Endothelial cell of umbilical vein (primary cell): ENCODE data around the gene LDLRAD2. TPM values are rescaled to one million over a fixed set of nuclear protein-coding genes. Genes with fewer than 3 reads are reported as not detected.

Experiments used
- BruUV-seq: library from RNA; stranded (reverse); fragments of 400-500 nt; replicated peaks from 2 replicates; lab custom pipeline; 2021; lab: Mats Ljungman, UMichigan
- CTCF ChIA-PET: fragments of 300-600, 350-600 bp; sonication (Branson Sonifier 250); formaldehyde crosslinking; loops from one replicate; lab custom pipeline; 2021; ENCODE audit warnings: antibody characterized with exemption, inconsistent platforms; lab: Charles Lee
- POLR2A ChIA-PET: fragments of 300-600, 350-600 bp; sonication (Branson Sonifier 250); formaldehyde crosslinking; loops from one replicate; lab custom pipeline; 2021; ENCODE audit warnings: antibody characterized with exemption, inconsistent platforms; lab: Charles Lee
- DNase-seq: peaks from one replicate; pipeline ENCODE4 v3.0.0-alpha.2; 2011; ENCODE audit warnings: low read depth, low spot score
- FAIRE-seq: peaks from 2 replicates; lab custom pipeline; 2011; peaks lifted over from hg19 to GRCh38; lab: Jason Lieb, UNC
- H2AFZ ChIP-seq: 2 replicates; pipeline ENCODE4 v1.6.0; 2012; ENCODE audit warnings: low read depth, low read length, control low read depth, inconsistent platforms
- H3K27ac ChIP-seq: 2 replicates; pipeline ENCODE4 v1.5.1; 2011; ENCODE audit warnings: low read depth, mild to moderate bottlenecking, control low read depth, low read length, moderate library complexity; ENCODE audit not compliant: insufficient read depth
- H3K27me3 ChIP-seq, 2 experiments: 2 replicates each; pipeline versions ENCODE4 v1.6.0 to v1.6.1; 2011; ENCODE audit warnings: low read length in 2 of 2, mixed read lengths in 1 of 2; ENCODE audit not compliant: control insufficient read depth in 2 of 2, insufficient read depth in 2 of 2
- H3K36me3 ChIP-seq, 2 experiments: 2 replicates in 1 of 2; 3 replicates in 1 of 2; pipeline ENCODE4 v1.5.1; 2011; ENCODE audit warnings: low read length in 2 of 2, mild to moderate bottlenecking in 1 of 2, moderate library complexity in 1 of 2; ENCODE audit not compliant: control insufficient read depth in 2 of 2, insufficient read depth in 2 of 2; ENCODE audit errors: extremely low read depth in 1 of 2
- H3K4me1 ChIP-seq: 3 replicates; pipeline ENCODE4 v1.5.1; 2011; ENCODE audit warnings: mild to moderate bottlenecking, low read length; ENCODE audit not compliant: control insufficient read depth, insufficient read depth; ENCODE audit errors: extremely low read depth
- H3K4me2 ChIP-seq: 2 replicates; pipeline ENCODE4 v1.6.1; 2011; ENCODE audit warnings: low read length, control low read depth, mixed read lengths; ENCODE audit not compliant: insufficient read depth
- H3K4me3 ChIP-seq, 3 experiments: fragments of 200-600 bp in 1 of 3; sonication (generic), shearing (Covaris generic) in 1 of 3; replicated peaks in 1 of 3; 2 replicates each; pipeline ENCODE4 v1.5.1; 2011 to 2016; ENCODE audit warnings: control low read depth in 3 of 3, low read length in 3 of 3, mild to moderate bottlenecking in 2 of 3, inconsistent platforms in 1 of 3, low read depth in 1 of 3, moderate library complexity in 1 of 3; ENCODE audit not compliant: insufficient read depth in 1 of 3
- H3K79me2 ChIP-seq: 2 replicates; pipeline ENCODE4 v1.6.0; 2012; ENCODE audit warnings: low read length, inconsistent platforms; ENCODE audit not compliant: control insufficient read depth, insufficient read depth
- H3K9ac ChIP-seq: replicated peaks from 2 replicates; pipeline ENCODE3; 2011; ENCODE audit warnings: low read length, control low read depth; ENCODE audit not compliant: insufficient read depth; ENCODE audit errors: extremely low read depth
- H3K9me1 ChIP-seq: replicated peaks from 3 replicates; pipeline ENCODE4 v1.6.0; 2011; ENCODE audit warnings: mild to moderate bottlenecking, low read length; ENCODE audit not compliant: control insufficient read depth, insufficient read depth; ENCODE audit errors: extremely low read depth
- H3K9me3 ChIP-seq: replicated peaks from 2 replicates; pipeline ENCODE4 v1.5.1; 2012; ENCODE audit warnings: low read length, inconsistent platforms; ENCODE audit not compliant: control insufficient read depth, insufficient read depth
- H4K20me1 ChIP-seq: replicated peaks from 2 replicates; pipeline ENCODE3; 2011; ENCODE audit warnings: mild to moderate bottlenecking, low read length; ENCODE audit not compliant: control insufficient read depth, insufficient read depth; ENCODE audit errors: extremely low read depth
- CTCF ChIP-seq, 2 donors: IDR thresholded peaks; 1 replicate in 1 of 2; 2 replicates in 1 of 2; pipeline ENCODE4 v1.5.1; 2011; ENCODE audit warnings: low read length in 2 of 2, mild to moderate bottlenecking in 2 of 2, moderate library complexity in 2 of 2, control low read depth in 1 of 2, inconsistent platforms in 1 of 2, low read depth in 1 of 2; ENCODE audit not compliant: insufficient read depth in 1 of 2; ENCODE audit errors: extremely low read depth in 1 of 2
- EZH2 ChIP-seq: IDR thresholded peaks from 2 replicates; pipeline ENCODE4 v1.6.1; 2012; ENCODE audit warnings: borderline replicate concordance, low read depth, mild to moderate bottlenecking, moderate library complexity, low read length, inconsistent platforms; ENCODE audit not compliant: severe bottlenecking
- FOS ChIP-seq: IDR thresholded peaks from 2 replicates; pipeline ENCODE4 v1.6.1; 2011; ENCODE audit warnings: mild to moderate bottlenecking, low read length, moderate library complexity, borderline replicate concordance; ENCODE audit not compliant: insufficient read depth
- GATA2 ChIP-seq: IDR thresholded peaks from 2 replicates; pipeline ENCODE4 v1.7.0; 2011; ENCODE audit warnings: low read depth, mild to moderate bottlenecking, moderate library complexity, mixed read lengths, low read length; ENCODE audit not compliant: insufficient read length, insufficient read depth
- JUN ChIP-seq: IDR thresholded peaks from 2 replicates; pipeline ENCODE4 v1.6.1; 2011; ENCODE audit warnings: borderline replicate concordance, low read depth; ENCODE audit not compliant: insufficient read length, insufficient read depth
- MAX ChIP-seq: IDR thresholded peaks from 2 replicates; pipeline ENCODE4 v1.6.1; 2011; ENCODE audit not compliant: insufficient read depth, insufficient read length
- MYC ChIP-seq: IDR thresholded peaks from one replicate; pipeline ENCODE4 v1.6.1; 2011; ENCODE audit warnings: mild to moderate bottlenecking, low read depth, low read length
- POLR2A ChIP-seq: IDR thresholded peaks from 2 replicates; pipeline ENCODE4 v1.6.1; 2012; ENCODE audit warnings: low read depth, mild to moderate bottlenecking, control low read depth, low read length
- POLR2AphosphoS5 ChIP-seq: IDR thresholded peaks from 2 replicates; pipeline ENCODE4 v1.6.1; 2012; ENCODE audit warnings: low read depth, mild to moderate bottlenecking, control low read depth, low read length, moderate library complexity; ENCODE audit not compliant: insufficient read depth
- dilution Hi-C: fragments of 300-500 bp; cut with MboI; formaldehyde crosslinking; loops from one replicate; pipeline ENCODE4 v1.15.0; 2019; ENCODE audit warnings: low sequenced_read_pairs; ENCODE audit not compliant: extremely low pct_ligation_motif_present
- intact Hi-C: fragments of 100-400 bp; cut with micrococcal nuclease; formaldehyde crosslinking; loops from one replicate; pipeline ENCODE4 v1.10.0; 2022
- polyA plus RNA-seq, 4 experiments: library from polyadenylated mRNA; depleted of rRNA in 3 of 4; stranded (reverse) in 3 of 4; unstranded in 1 of 4; fragments of >200 nt; gene quantifications; 2 replicates each; pipeline versions ENCODE4 v1.2.1 to v1.2.3, GENCODE V29; 2011 to 2012; ENCODE audit warnings: missing spikeins in 1 of 4
- total RNA-seq: library from RNA; stranded (reverse); gene quantifications from 2 replicates; pipeline ENCODE4 v1.2.3, GENCODE V29; 2021

Gene LDLRAD2
- total and polyA plus RNA-seq, 2 donors (not counting 3 experiments of a cell fraction or from before 2014, with no cell fraction given): 0.44 TPM; not detected in 1

GRCh38 chr1:21834666-21835065 lies 22.6 kb downstream of the LDLRAD2 start:
- Histone ChIP-seq H3K4me3 (no peak overlapping the region), H3K27ac (no peak overlapping the region), H3K79me2 (peaks cover 26% of the 10 kb centered on the region), H3K4me2 (no peak overlapping the region), H3K9ac (no peak overlapping the region), H4K20me1 (no peaks in the 10 kb centered on the region), H3K9me3 (no peaks in the 10 kb centered on the region), H3K9me1 (no peaks in the 10 kb centered on the region), H3K36me3 (peaks cover 75 to 89% of the 10 kb centered on the region in 2 experiments), H2AFZ (no peak overlapping the region), H3K27me3 (no peaks in the 10 kb centered on the region), H3K4me1 (no peaks in the 10 kb centered on the region)
- dilution Hi-C loops (no loop called here), intact Hi-C loops (no loop called here)
- no peak for TF ChIP-seq MAX
- TF ChIP-seq POLR2A: no peak
- no peak for TF ChIP-seq POLR2AphosphoS5
- TF ChIP-seq FOS: no peak
- TF ChIP-seq MYC: no peak
- no peak for TF ChIP-seq EZH2
- TF ChIP-seq GATA2: no peak
- TF ChIP-seq CTCF (IDR thresholded peaks at IDR 0.05; ENCODE audit: extremely low read depth in 1 of 2, insufficient read depth in 1 of 2, low read depth in 1 of 2, low read length in 2 of 2): no peak
- TF ChIP-seq JUN: no peak
- ChIA-PET CTCF (no interaction called here), POLR2A (no interaction called here)
- FAIRE-seq (no peak), DNase-seq (no peak)
- no TSS peak for BruUV-seq
